GM21723 (cell line): ENCODE measurements around the gene FHAD1.
"Not testable (repeated sequence)": the region's sequence is repeated elsewhere in the genome, so short reads cannot be mapped to it uniquely, and the experiment has no call there.

Source experiments
- ATAC-seq: cut with Tn5 transposase; IDR thresholded peaks from one replicate; pipeline ENCODE4 v1.9.1; 2021; ENCODE audit warnings: mild to moderate bottlenecking, moderate library complexity; ENCODE audit not compliant: unreplicated experiment

The FHAD1 gene

GRCh38 chr1:15362096-15362736, 115.2 kb downstream of the FHAD1 start:
- no peak for ATAC-seq

- ATAC-seq = no peak
Observed at GRCh38 chr1:15362737-15363128, 115.7 kb downstream of the FHAD1 start.

- no peak for ATAC-seq
Observed at GRCh38 chr1:15364740-15365139, 117.7 kb downstream of the FHAD1 start.

GRCh38 chr1:15368888-15369287, 121.9 kb downstream of the FHAD1 start:
- no peak for ATAC-seq

- ATAC-seq = no peak
Observed at GRCh38 chr1:15370268-15370667, 123.2 kb downstream of the FHAD1 start.

- ATAC-seq = no peak
Observed at GRCh38 chr1:15370781-15371520, 123.9 kb downstream of the FHAD1 start.

GRCh38 chr1:15371610-15372545, 124.9 kb downstream of the FHAD1 start:
- ATAC-seq = no peak

- ATAC-seq = no peak
Observed at GRCh38 chr1:15378729-15379128, 131.7 kb downstream of the FHAD1 start.

GRCh38 chr1:15379151-15379550, 132.1 kb downstream of the FHAD1 start:
- not testable (repeated sequence) for ATAC-seq

GRCh38 chr1:15380601-15381508, 133.8 kb downstream of the FHAD1 start:
- no peak for ATAC-seq

- ATAC-seq = no peak
Observed at GRCh38 chr1:15381805-15382204, 134.8 kb downstream of the FHAD1 start.

- no peak for ATAC-seq
Observed at GRCh38 chr1:15382601-15383518, 135.8 kb downstream of the FHAD1 start.

GRCh38 chr1:15383810-15384209, 136.8 kb downstream of the FHAD1 start:
- ATAC-seq = no peak

GRCh38 chr1:15384301-15384901, 137.4 kb downstream of the FHAD1 start:
- no peak for ATAC-seq

GRCh38 chr1:15385420-15385819, 138.4 kb downstream of the FHAD1 start:
- ATAC-seq = no peak

GRCh38 chr1:15386164-15386749, 139.2 kb downstream of the FHAD1 start:
- ATAC-seq = no peak

GRCh38 chr1:15388201-15388880, 141.3 kb downstream of the FHAD1 start:
- no peak for ATAC-seq

GRCh38 chr1:15389828-15390227, 142.8 kb downstream of the FHAD1 start:
- not testable (repeated sequence) for ATAC-seq
